Uterus (tissue), 4 donors: ENCODE measurements around the gene DZIP1L. TPM values are rescaled to one million over a fixed set of nuclear protein-coding genes. Genes with fewer than 3 reads are reported as not detected.
"Not testable (repeated sequence)": the region's sequence is repeated elsewhere in the genome, so short reads cannot be mapped to it uniquely, and the experiment has no call there.

Experiments
- DNase-seq, 2 donors: peaks; one replicate each; pipeline ENCODE4 v3.0.0-alpha.2; 2019 to 2020
- H3K27ac ChIP-seq, 2 donors: fragments of 200-600 bp; sonication (generic); 1 replicate in 1 of 2; 2 replicates in 1 of 2; pipeline ENCODE4 v1.5.1; 2016 to 2018
- H3K27me3 ChIP-seq, 2 donors: fragments of 200-600 bp; sonication (generic); one replicate each; pipeline ENCODE4 v1.5.1; 2018 to 2019; ENCODE audit warnings: control low read depth in 1 of 2
- H3K36me3 ChIP-seq, 2 donors: fragments of 200-600 bp; sonication (generic); one replicate each; pipeline ENCODE4 v1.5.1; 2019; ENCODE audit warnings: control low read depth in 1 of 2
- H3K4me1 ChIP-seq, 2 donors: fragments of 200-600 bp; sonication (generic); one replicate each; pipeline ENCODE4 v1.5.1; 2018 to 2019; ENCODE audit warnings: control low read depth in 1 of 2
- H3K4me3 ChIP-seq, 2 donors: fragments of 200-600 bp; sonication (generic); 1 replicate in 1 of 2; 2 replicates in 1 of 2; pipeline ENCODE4 v1.5.1; 2018 to 2019; ENCODE audit warnings: mild to moderate bottlenecking in 1 of 2
- H3K9me3 ChIP-seq, 2 donors: fragments of 200-600 bp; sonication (generic); one replicate each; pipeline ENCODE4 v1.5.1; 2019; ENCODE audit warnings: control low read depth in 1 of 2
- POLR2A ChIP-seq, 2 donors: fragments of 450-650 bp; IDR thresholded peaks; one replicate each; pipeline ENCODE4 v1.6.1; 2016; ENCODE audit warnings: antibody characterized with exemption in 2 of 2, mild to moderate bottlenecking in 1 of 2, moderate library complexity in 1 of 2
- intact Hi-C: fragments of 100-400 bp; cut with DNase I; formaldehyde crosslinking; loops from one replicate; pipeline ENCODE4 v1.15.1; 2023; ENCODE audit warnings: low total_unique reads
- total RNA-seq, 4 donors: library from RNA; depleted of rRNA in 3 of 4; stranded (reverse); fragments of >200 nt in 3 of 4; gene quantifications; one replicate each; pipeline versions ENCODE4 v1.1.0 to v1.2.4, GENCODE V29; 2014 to 2023
- TF ChIP-seq, protein P1 (sequence below), 4 experiments: fragments of 200-600 bp in 2 of 4; fragments of 450-650 bp in 2 of 4; sonication (generic) in 2 of 4; IDR thresholded peaks; one replicate each; pipeline ENCODE4 v1.5.1; 2016 to 2019; ENCODE audit warnings: antibody characterized with exemption in 4 of 4, mild to moderate bottlenecking in 2 of 4, moderate library complexity in 1 of 4
- donor health status: DM: yes; HTN: yes; CAD: no.

Gene DZIP1L
- total RNA-seq, 4 donors from 2014 or later: 3.8 to 58.5 (median 32.7) TPM

DNA sequence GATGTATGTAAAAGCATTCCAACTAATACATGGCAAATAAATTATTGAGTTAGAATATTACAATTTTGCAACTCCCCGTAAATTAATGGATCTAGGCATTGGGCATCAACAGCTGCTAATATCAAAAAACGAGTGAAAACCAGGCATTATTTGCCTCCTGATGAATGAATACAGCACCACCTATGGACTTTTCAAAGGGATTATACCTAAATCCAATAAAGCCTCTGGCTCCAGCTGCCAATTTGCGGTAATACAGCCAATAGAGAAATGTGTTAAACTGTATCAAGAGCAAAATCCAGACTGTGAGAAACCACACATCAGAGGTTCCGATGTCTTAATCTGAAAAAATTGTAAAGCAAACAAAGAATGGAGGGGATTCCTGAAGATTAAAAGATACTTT, 33.1 kb upstream of the DZIP1L start:
- TF ChIP-seq, protein P1, sequence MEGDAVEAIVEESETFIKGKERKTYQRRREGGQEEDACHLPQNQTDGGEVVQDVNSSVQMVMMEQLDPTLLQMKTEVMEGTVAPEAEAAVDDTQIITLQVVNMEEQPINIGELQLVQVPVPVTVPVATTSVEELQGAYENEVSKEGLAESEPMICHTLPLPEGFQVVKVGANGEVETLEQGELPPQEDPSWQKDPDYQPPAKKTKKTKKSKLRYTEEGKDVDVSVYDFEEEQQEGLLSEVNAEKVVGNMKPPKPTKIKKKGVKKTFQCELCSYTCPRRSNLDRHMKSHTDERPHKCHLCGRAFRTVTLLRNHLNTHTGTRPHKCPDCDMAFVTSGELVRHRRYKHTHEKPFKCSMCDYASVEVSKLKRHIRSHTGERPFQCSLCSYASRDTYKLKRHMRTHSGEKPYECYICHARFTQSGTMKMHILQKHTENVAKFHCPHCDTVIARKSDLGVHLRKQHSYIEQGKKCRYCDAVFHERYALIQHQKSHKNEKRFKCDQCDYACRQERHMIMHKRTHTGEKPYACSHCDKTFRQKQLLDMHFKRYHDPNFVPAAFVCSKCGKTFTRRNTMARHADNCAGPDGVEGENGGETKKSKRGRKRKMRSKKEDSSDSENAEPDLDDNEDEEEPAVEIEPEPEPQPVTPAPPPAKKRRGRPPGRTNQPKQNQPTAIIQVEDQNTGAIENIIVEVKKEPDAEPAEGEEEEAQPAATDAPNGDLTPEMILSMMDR (IDR thresholded peaks at IDR 0.05): no peak

DNA sequence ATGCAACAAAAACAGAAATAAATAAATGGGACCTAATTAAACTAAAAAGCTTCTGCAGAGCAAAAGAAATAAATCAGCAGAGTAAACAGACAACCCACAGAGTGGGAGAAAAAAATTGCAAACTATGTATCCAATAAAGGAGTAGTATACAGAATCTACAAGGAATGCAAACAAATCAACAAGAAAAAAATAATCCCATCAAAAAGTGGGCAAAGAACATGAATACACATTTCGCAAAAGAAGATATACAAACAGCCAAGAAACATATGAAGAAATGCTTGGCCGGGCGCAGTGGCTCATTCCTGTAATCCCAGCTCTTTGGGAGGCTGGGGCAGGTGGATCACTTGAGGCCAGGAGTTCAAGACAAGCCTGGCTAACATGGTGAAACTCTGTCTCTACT, 26.8 kb upstream of the DZIP1L start:
- H3K4me3 ChIP-seq, H3K4me1 ChIP-seq, H3K9me3 ChIP-seq, H3K36me3 ChIP-seq, intact Hi-C loops, H3K27ac ChIP-seq, H3K27me3 ChIP-seq, DNase-seq: not testable (repeated sequence)

More for the DNA sequence above, 33.1 kb upstream of the DZIP1L start:
- H3K36me3 ChIP-seq: no peaks in the 10 kb centered on the region
- H3K27me3 ChIP-seq: no peaks in the 10 kb centered on the region
- H3K9me3 ChIP-seq: no peaks in the 10 kb centered on the region
- no peak overlapping the region for H3K4me3 ChIP-seq
- DNase-seq: no peak
- H3K27ac ChIP-seq: no peak overlapping the region
- intact Hi-C loops: no loop called here
- no peaks in the 10 kb centered on the region for H3K4me1 ChIP-seq

DNA sequence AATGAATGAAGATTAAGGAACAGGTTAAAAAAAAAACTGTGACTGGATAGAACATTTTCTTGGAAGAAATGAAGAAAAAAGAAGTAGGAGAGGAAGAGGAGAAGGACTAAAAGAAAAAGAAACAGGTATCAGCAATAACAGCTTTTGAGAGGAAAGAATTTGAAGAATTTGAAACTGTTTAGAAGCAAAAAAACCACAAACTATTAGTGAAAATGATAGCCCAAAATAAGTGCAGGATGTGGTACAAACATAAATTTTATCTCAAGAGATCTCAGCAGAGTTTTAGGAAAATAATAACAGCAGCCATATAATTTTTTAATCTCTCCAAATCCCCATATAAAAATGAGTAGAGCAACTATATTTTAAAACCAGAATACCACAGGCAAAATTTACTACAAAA, 25.5 kb upstream of the DZIP1L start:
- TF ChIP-seq, protein P1 (IDR thresholded peaks at IDR 0.05): no peak
- TF ChIP-seq POLR2A (IDR thresholded peaks at IDR 0.05): no peak
- Histone ChIP-seq H3K4me1 (no peaks in the 10 kb centered on the region), H3K27me3 (no peaks in the 10 kb centered on the region), H3K9me3 (no peaks in the 10 kb centered on the region), H3K27ac (no peak overlapping the region), H3K4me3 (no peak overlapping the region), H3K36me3 (no peaks in the 10 kb centered on the region)
- no peak for DNase-seq
- intact Hi-C loops: no loop called here

DNA sequence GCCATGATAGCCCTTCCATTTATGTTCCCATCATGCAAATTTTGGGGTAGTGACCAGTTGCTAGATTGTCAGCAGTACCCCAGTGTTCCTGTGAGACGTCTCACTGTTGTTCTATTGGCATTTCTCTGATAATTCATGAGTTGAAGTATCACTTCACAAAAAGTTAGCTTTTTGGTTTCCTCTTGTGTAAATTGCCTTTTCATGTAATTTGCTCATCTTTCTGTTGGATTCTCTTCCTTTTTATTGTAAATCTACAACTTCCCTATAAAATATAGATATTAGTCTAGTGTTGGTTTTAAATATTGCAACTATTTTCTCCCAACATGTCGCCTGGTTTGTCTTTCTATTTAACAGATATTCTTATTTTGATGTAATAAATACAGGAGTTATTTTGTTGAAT, 24.3 kb upstream of the DZIP1L start:
- no peak overlapping the region for H3K4me3 ChIP-seq
- no peaks in the 10 kb centered on the region for H3K4me1 ChIP-seq
- H3K9me3 ChIP-seq: no peaks in the 10 kb centered on the region
- no peak overlapping the region for H3K27ac ChIP-seq
- intact Hi-C loops: no loop called here
- DNase-seq: no peak
- no peaks in the 10 kb centered on the region for H3K36me3 ChIP-seq
- TF ChIP-seq, protein P1 (IDR thresholded peaks at IDR 0.05): no peak
- TF ChIP-seq POLR2A (IDR thresholded peaks at IDR 0.05): no peak
- H3K27me3 ChIP-seq: no peaks in the 10 kb centered on the region

DNA sequence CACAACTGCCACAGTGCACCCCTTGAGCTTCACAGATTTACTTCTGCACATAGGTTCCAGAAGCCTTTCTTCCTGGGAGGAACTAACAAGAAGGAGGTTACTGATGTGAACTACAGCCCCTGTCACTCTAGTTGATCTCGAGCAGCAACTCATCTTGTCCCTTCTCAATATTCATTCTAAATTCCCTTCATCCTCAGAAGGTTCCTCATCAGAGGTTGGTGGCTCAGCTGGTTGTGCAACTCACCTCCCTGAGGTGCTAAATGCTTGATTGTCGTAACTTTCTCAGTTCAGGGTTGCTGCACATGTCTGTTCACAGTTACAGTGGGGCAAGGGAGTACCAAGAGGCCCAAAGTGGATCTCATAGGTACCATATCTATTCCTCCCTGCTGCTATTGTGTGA, 22.5 kb upstream of the DZIP1L start:
- no peak for DNase-seq
- no peaks in the 10 kb centered on the region for H3K9me3 ChIP-seq
- H3K27ac ChIP-seq: no peak overlapping the region
- no peaks in the 10 kb centered on the region for H3K27me3 ChIP-seq
- intact Hi-C loops: no loop called here
- no peak for TF ChIP-seq POLR2A (IDR thresholded peaks at IDR 0.05)
- TF ChIP-seq, protein P1 (IDR thresholded peaks at IDR 0.05): no peak
- no peak overlapping the region for H3K4me3 ChIP-seq
- H3K36me3 ChIP-seq: no peaks in the 10 kb centered on the region
- no peaks in the 10 kb centered on the region for H3K4me1 ChIP-seq

DNA sequence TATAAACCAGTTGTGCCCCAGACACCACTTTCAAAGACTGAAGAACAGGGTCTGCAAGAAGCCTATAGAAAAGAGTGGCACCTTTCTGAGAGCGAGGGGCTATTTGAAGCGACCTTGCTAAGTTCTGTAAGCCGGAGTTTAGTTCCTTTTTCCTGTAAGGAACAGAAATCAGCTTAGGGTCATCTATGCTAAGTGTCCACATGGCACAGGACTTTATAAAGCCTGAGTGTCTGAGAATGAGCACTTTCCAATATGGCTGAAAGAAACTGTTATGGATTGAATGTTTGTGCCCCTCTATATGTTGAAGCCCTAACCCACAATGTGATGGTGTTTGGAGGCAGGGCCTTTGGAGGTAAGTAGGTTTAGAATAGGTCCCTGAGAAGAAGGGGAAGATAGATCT, 20.8 kb upstream of the DZIP1L start:
- no peak overlapping the region for H3K4me3 ChIP-seq
- no peak for DNase-seq
- intact Hi-C loops: no loop called here
- TF ChIP-seq POLR2A (IDR thresholded peaks at IDR 0.05): no peak
- TF ChIP-seq, protein P1 (IDR thresholded peaks at IDR 0.05): no peak
- H3K9me3 ChIP-seq: no peaks in the 10 kb centered on the region
- no peak overlapping the region for H3K27ac ChIP-seq
- H3K36me3 ChIP-seq: no peaks in the 10 kb centered on the region
- H3K4me1 ChIP-seq: no peaks in the 10 kb centered on the region
- H3K27me3 ChIP-seq: no peaks in the 10 kb centered on the region
